GM18868 (cell line): Measurements from ENCODE around the gene DCLRE1C.
"Not testable (repeated sequence)": the region's sequence is repeated elsewhere in the genome, so short reads cannot be mapped to it uniquely, and the experiment has no call there.

Source experiments
- ATAC-seq: cut with Tn5 transposase; IDR thresholded peaks from one replicate; pipeline ENCODE4 v1.9.1; 2021; ENCODE audit warnings: mild to moderate bottlenecking, moderate library complexity; ENCODE audit not compliant: unreplicated experiment

Gene DCLRE1C

DNA sequence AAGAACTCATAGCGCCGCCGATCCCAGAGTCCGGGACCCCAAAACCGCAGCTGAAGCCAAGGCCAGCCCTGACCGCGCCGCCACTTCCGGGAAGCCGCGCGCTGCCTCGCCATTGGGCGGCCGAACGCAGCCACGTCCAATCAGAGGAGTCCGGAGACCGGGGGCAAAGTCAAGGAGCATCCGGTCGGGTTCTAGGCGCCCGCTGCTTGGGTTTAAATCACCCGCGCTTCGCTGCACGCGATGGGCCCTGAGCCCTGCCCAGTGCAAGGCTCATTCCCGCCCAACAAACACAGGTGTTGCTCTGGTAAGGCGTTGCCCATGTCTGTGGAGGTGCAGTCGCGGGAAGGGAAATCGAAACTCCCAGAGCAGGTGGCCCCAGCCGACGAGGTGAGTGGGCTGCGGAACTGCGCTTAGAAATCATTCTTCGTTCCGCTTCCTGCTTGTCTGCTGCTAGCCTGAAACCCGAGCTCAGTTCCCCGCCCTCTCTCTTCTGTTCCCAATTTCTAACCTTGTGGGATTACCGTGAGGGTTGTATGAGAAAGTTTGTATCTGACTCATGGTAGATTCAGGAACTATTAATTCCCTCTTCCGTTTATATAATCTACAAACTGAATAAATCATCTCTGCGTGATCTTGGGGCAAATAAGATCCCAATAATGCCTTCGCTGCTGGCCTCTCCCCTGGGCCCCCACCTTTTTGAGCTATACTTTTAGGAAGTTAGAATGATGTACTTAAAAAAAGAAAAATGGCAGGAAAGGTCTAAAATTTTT lies at the start of gene DCLRE1C:
Gene DCLRE1C (minus strand): TSS at position 96 of the 770 bp plus-strand sequence. CDS start 86 bp downstream, at position 10.
- peak; percentile 75 for ATAC-seq

DNA sequence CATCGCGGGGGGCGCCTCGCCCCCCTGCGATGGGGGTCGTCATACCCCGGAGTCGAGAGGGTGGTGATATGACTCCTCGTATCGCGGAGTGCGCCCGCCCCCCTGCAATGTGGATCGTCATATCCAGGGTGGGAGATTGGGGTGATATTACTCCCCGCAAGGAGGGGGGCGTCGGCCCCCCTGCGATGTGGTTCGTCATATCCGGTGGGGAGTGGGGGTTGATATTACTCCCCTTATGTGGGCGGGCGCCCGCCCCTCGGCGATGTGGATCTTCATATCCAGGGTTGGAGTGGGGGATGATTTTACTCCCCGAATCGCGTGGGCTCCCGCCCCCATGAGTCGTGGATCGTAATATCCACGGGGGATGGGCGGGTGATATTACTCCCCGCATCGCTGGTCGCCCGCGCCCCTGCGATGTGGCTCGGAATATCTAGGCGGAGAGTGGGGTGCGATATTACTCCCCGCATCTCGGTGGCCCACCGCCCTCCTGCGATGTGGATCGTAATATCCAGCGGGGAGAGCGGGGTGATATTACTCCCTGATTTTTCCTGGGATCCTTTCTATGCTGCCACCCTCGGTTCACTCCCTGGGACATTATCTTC lies 42.2 kb upstream of the DCLRE1C start:
- ATAC-seq: no peak

DNA sequence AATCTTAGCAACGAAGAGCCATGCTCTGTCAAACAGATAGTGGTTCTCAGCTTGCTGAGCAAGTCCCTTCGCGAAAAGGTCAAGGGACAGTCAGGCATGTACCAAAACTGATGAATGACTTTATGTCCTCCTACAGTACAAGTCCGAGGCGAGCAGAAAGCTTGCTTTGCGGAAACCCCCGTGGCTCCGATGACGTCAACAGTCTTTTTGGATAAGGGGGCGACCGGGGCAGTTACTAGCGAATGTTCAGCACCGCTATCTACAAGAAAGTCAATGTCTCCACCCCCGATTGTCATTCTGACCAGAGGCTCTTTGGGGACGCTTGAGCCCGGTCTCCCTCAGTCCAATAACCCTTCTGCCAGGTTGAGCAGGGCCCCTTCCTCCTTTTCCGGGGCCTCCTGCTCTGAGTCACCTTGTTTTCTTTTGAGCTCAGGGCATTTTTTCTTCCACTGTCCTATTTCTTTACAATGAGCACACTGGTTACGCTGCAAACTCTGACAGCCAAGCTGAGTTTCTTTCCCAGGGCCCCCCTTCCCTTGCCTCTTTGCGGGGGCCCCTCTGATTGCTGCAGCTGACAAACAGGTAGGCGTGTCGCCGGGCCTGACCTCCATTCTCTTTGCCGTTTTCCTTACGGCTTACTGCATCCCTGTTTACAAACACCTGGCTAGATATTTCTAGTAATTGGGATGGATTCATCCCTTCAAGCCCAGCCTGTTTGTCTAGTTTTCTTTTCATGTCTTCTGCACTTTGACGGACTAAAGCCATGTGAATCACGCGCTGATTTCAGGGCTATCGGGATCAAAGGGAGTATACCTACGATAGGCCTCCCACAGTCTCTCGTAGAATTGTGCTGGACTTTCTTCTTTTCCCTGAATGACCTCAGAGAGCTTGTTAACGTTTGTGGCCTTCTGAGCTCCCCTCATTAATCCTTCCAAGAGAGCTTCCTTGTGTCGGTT lies 39.9 kb upstream of the DCLRE1C start:
- not testable (repeated sequence) for ATAC-seq

DNA sequence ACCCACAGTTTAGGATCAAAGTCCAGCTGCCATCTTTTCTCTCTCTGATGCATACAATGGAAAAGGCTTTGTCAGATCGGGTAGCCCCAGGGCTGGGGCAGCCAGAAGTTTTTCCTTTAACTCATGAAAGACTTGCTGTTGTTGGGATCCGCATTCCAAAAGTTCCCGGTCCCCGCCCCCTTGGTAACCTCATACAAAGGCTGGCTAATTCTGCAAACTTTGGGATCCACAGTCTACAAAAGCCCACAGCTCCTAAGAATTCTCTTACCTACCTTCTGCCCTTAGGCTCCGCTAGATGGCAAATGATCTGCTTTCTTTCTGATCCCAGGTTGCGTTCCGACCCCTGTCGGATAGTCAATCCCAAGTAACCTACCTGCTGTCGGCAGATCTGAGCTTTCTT lies 38.4 kb upstream of the DCLRE1C start:
- not testable (repeated sequence) for ATAC-seq

DNA sequence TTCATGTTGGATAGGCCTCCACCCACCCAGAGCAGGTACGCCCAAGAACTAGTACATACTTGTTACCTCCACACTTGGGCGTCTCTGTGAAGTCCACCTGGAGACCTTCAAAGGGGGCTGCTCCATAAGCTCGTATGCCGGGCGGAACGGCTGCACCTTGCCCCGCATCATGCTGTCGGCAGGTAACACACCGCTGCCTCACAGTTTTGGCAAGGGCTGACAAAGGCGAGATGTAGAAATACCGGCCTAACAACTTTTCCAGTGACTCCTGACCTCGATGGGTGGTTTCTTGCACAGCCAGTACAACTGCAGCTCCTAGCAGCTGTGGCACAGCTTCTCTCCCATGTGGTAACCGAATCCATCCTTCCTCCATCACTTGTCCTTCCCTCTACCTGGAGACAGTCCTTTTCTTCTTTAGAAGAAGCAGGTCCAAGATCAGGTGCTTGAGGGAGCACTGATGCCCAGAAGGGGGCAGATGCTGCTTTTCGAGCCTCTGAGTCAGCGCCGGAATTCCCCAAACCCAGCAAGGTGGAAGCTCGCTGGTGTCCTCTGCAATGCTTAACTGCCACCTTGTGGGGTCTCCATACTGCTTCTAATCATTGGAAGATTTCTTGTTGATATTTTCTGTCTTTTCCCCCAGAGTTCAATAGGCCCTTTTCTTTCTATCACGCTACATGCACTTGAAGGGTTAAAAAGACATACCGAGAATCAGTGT lies 37.3 kb upstream of the DCLRE1C start:
- ATAC-seq: not testable (repeated sequence)

DNA sequence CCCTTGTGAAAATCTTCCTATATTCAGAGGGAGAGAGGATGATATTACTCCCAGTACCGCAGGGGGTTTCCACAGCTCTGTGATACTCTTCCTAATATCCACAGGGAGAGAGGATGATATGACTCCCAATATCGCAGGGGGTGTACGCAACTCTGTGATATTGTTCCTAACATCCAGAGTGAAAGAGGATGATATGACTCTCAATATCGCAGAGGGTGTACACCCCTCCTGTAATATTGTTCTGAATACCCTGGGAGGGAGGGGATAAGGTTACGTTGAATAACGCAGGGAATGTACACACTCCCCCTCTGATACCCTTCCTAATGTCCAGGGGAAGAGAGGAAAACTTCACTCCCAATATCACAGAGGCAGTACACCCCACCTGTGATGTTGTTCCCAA lies 35.7 kb upstream of the DCLRE1C start:
- not testable (repeated sequence) for ATAC-seq

DNA sequence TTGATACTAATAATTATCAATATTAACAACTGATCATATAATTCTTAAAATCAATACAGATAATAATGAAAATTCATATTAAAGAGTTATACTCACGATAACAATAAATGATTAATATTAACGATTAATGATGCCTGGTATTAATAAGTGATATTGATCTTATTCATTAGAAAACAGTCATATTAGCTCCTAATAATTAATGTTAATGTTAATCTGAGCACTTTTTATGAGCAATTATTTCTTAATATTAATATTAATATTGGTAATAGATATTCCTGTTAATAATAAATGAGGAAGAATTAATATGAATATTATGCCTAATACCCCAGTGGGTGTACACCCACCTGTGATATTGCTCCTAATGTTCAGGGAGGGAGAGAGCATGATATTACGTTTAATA lies 28.8 kb upstream of the DCLRE1C start:
- no peak for ATAC-seq

DNA sequence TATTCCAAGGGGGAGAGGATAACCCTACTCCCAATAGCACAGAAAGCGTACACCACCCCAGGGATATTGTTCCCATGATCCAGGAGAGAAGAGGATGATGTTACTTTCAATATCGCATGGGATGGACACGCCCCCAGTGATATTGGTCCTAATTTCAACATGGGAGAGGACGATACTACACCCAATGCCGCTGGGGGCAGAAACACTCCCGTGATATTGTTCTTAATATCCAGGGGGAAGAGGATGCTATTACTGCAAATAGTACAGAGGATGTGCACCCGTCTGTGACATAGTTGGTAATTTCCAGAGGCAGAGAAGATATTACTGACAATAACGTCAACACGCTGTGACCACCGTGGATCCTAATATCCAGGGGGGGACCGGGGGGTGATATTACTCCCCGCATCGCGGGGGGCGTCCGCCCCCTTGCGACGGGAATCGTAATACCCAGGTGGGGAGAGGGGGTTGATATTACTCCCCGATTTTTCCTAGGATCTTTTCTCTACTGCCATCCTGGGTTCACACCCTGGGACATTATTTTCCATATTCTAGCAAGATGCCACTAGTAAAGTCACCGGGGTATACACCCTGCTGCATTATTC lies 21.9 kb upstream of the DCLRE1C start:
- no peak for ATAC-seq

DNA sequence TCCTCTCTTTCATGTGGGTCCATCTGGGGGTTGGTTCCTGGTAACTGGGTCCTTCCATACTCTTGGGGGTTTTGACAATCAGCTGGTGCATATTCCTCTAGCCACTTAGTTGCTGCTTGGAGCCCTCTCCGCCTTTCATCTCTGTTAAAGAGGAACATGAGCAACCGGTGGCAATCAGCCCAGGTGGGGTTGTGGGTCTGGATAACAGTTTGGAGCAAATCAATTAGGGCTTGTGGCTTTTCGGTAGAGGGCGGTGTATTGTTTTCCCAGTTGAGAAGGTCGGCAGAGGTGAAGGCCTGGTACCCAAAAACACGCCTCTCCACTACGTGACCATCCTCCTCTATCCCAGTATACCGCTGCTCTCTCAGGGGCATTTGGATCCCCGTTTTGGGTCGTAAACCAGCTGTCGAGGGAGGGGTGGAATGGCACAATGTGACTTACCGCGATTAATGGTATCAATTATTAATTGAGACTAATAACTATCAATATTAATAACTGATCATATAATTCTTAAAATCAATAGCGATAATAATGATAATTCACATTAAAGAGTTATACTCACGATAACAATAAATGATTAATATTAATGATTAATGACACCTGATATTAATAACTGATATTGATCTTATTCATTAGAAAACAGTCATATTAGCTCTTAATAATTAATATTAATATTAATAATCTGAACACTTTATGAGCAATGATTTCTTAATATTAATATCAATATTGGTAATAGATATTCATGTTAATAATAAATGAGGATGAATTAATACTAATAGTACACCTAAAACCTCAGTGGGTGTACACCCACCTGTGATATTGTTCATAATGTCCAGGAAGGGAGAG lies 20.5 kb upstream of the DCLRE1C start:
- ATAC-seq: not testable (repeated sequence)

DNA sequence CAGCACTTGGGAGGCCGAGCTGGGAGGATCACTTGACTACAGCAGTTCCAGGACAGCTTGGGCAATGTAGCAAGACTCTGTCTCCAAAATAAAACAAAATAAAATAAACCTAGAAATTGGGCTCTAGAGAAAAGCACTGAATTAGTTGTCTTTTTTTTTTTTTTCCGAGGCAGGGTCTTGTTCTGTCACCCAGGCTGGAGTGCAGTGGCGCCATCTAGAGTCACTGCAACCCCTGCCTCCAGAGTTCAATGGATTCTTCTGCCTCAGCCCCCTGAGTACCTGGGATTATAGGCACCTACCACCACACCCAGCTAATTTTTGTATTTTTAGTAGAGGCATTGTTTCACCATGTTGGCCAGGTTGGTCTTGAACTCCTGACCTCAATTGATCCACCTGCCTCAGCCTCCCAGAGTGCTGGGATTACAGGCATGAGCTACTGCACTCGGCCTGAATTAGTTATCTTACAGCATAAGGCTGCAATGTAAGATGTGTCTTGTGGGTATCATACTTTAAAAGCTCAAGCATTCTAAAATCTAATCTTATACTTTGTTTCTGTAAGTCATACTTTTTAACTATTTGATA lies 18.1 kb upstream of the DCLRE1C start:
- no peak for ATAC-seq

DNA sequence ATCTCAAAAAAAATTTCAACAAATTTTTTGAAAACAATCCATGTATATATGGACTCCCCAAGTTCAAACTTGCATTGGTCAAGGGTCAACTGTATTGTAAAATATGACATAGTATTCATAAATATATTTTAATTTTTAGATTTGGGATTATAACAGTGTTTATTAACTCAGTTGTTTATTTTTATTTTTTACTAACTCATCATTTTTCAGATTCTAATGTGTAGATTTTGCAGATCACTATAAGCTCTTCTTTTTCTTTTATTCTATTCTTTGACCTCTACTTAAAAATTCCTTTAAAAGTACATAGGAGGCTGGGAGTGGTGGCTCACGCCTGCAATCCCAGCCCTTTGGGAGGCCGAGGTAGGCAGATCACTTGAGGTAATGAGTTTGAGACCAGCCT lies 14.0 kb upstream of the DCLRE1C start:
- no peak for ATAC-seq

DNA sequence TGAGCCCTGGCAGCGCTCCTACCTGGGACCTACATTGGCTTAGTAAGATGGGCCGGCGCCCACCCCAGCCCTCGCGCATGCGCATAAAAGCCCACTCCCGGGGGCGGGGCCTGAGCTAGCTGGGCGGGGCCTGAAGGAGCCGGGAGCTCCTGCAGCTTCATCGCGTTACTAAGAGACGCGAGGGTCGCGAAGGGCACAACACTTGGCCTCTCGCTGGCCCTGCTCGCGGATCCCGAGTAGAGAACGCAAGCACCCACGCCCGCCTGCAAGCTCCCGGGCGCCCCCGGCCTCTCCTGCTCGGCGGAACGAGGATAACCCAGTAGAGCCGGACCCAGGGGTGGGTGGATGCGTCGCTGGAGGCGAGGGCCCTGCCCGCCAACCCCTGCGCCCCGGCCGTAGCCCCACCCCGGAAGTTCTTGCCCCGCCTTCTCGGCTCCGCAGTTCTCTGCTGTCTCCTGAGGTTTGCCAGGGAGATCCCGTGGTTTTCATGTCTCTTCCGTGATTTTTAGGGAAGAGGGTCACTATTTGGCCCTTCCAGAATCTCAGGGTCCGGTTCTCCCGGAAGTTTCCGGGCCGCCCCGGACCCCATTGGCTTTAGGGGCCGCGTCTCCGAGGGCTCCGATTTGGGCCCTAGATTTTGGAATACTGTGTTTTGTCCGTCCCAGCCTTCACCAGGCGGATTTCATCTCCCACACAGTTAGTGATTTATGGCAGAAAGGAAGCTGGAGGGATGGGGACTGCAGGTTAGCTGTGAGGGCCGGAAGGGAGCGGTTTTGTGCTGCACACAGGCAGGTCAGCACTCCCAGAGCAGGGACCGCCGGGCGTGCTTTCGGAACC lies 5.5 kb upstream of the DCLRE1C start, which contains the start of gene MEIG1:
Gene MEIG1 (plus strand): TSS at position 168 of the 837 bp plus-strand sequence. CDS start 7,081 bp downstream, outside the sequence.
- ATAC-seq: peak; percentile 83

DNA sequence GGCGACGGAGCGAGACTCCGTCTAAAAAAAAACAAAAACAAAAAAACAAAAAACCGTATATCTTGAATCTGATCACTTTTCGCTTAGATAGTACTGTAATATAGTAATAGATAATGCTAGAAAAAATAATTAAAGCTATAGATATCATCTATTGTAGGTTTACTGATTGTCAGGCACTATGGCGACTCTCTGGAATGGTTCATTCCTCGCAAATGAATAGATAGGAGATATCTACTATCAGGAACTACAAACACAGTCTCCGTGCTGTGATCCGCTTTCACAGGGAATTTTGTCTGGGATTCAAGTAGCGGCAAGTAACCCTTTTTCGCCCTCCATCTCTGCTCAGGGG lies 5.0 kb upstream of the DCLRE1C start:
- ATAC-seq: no peak

DNA sequence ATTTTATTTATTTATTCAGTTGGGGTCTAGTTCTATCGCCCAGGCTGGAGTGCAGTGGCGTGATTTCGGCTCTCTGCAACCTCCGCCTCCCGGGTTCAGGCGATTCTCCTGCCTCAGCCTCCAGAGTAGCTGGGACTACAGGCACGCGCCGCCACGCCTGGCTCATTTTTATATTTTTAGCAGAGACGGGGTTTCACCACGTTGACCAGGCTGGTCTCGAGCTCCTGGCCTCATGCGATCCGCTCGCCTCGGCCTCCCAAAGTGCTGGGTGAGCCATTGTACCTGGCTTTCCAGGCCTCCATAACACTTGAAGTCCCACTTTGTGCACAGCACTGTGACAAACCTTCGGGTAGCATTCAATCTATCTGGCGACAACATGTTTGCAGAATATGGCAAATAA lies 1.0 kb upstream of the DCLRE1C start:
- no peak for ATAC-seq

DNA sequence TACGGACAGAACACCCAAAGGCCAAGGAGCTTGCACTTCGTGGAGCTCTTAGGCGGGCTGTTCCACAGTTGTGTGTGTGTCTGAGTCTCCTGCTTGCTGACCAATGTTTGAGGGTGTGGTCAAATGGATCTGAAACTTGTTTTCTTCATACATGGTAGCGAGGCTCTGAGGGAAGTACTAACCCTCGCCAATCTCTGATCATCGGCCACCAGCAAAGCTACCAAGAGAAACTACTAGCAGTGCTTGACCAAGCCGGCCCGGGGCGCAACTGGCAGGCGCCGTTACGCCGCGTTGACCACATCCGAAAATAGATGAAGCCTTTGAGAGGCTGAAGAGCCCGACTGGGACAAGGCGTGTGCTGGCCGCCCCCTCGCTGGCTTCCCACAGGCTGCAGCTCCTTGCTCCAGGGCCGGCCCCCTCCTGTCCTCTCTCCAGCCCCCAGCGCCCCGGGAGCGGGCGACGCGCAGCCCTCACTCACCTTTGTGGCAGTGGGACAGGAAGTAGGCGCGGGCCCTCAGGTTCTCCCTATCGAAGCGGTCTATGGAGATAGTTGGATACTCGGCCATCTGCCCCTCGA lies 384 bp downstream of the DCLRE1C start:
- peak; percentile 25 for ATAC-seq

DNA sequence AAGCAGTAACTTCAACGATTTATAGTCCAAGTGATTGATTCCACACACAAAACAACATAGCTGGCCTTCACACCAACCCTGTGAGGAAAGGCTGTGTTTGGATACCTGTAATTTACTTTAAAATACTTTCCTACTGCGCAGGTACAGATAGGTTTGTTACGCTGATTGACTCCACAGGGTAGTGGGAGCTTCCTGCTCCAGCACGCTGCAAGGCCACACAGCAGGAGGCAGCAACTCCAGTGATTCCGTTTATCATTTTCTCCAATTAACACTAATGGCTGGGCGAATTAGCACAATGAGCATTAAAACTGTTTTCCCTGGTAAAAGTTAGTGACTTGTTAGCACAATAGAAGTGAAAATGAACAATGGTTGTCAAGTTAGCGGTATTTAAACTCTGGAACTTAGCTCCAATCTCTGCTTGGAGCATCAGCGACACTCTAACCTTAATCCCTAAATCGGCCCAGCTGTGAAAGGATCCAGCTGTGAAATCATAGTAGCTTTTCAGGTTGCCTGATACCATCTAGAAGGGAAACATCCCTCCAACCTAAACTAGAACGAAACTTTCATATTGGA lies 959 bp downstream of the DCLRE1C start:
- ATAC-seq: no peak

DNA sequence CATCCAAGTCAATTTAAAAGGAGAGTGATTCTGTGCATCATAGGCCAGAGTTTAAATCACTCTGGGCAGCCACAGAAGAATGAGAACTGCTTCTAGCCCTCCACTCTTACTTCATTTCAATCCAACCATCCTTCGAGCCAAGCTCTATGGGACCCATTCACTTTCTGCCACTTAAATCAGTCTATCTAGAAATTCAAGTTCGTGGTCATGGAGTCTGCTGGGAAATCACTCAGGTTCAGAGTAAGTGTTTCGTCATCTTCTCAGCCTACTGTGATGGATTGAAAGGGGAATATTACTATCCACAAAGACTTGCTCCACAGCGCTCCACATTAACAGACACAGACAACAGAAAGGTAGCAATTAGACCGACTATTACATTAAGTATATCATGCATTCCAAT lies 4.6 kb downstream of the DCLRE1C start:
- no peak for ATAC-seq
